HG03045 (cell line): Measurements from ENCODE around the gene SNRNP200.

ENCODE experiments used
- ATAC-seq: cut with Tn5 transposase; IDR thresholded peaks from one replicate; pipeline ENCODE4 v1.9.1; 2021; ENCODE audit warnings: mild to moderate bottlenecking, moderate library complexity; ENCODE audit not compliant: unreplicated experiment

SNRNP200 gene

GRCh38 chr2:96253006-96253405 is 52.3 kb downstream of the SNRNP200 start:
- no peak for ATAC-seq

DNA sequence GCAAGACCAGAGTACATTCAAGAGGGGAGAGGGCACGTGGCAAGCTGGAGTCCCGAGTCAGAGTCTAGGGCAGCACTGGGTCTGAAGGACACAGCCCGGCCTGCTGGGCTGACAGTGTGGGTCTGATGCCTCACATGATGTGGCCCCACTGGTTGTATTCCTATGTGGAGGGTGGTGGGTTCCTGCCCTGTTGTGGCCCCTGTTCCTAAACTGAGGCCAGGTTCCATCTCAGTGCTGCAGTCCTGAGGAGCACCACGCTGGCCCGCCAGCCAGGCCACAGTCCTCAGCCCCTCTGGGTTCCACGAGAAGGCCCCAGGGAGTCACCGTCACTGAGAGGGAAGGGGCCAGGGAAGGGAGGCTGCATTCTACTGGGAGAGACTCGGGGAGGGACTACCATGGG is 52.8 kb downstream of the SNRNP200 start:
- no peak for ATAC-seq

DNA sequence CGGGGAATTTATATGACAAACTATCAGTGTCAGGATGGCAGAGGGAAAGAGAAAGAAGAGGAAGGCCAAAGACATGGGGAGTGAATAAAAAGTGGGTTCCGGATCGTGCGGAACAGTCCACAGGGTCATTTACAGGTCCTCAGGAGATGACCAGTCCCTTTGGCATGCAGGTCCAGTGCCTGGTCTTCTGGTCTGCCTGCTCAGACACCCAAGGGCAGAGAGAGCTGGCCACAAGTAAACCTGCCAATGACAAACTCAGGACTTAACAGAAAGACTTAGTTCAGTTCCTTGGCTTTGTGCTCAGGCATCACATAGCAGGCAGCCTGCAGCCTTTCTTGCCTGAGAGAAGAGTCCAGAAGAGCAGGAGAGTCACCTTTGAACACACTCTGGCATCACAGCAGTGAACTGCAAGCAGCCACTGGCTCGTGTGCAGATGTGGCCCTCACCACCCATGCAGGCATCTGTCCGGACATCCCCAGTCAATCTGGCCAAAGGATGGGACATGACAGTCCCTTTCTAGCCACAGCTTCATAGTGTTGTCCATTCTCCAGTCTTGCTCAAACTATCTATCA is 53.5 kb downstream of the SNRNP200 start:
- no peak for ATAC-seq

DNA sequence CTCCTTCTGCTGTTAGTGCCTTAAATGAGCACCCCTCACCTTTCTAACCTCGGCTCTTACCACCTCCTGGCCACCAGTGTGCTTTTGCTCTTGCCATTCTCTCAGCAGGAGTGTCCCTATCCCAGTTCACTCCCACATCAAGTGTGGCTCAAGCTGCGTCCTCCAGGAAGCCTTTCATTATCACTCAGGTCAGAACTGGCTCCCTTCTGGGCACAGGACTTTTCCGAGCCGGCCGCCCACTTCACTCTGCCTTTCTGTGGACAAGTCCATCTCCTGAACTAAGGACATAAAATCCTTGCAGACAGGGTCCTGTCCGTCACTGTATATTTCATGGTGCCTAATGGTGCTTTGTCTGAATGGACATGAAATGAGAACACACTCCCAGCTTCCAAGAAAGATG is 55.2 kb downstream of the SNRNP200 start:
- no peak for ATAC-seq

GRCh38 chr2:96249654-96250053 is 55.7 kb downstream of the SNRNP200 start:
- ATAC-seq, result no peak

GRCh38 chr2:96248624-96249023 is 56.7 kb downstream of the SNRNP200 start:
- no peak for ATAC-seq

GRCh38 chr2:96247896-96248295 is 57.5 kb downstream of the SNRNP200 start:
- no peak for ATAC-seq

- ATAC-seq, result no peak
Observed at GRCh38 chr2:96247009-96247408, 58.3 kb downstream of the SNRNP200 start.

- no peak for ATAC-seq
Observed at GRCh38 chr2:96245609-96246390, 59.5 kb downstream of the SNRNP200 start.

DNA sequence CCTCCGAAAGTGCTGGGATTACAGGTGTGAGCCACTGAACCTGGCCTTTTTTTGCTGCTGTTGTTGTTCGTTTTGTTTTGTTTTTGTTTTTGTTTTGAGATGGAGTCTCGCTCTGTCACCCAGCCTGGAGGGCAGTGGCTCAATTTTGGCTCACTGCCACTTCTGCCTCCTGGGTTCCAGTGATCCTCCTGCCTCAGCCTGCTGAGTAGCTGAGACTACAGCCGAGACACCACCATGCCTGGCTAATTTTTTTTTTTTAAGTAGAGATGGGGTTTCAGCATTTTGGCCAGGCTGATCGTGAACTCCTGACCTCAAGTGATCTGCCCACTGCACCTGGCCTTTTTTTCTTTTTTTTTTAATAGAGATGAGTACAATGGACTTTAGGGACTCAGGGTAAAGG is 61.5 kb downstream of the SNRNP200 start:
- ATAC-seq, result no peak

GRCh38 chr2:96241900-96242611 is 63.3 kb downstream of the SNRNP200 start:
- ATAC-seq, result peak; percentile 61

DNA sequence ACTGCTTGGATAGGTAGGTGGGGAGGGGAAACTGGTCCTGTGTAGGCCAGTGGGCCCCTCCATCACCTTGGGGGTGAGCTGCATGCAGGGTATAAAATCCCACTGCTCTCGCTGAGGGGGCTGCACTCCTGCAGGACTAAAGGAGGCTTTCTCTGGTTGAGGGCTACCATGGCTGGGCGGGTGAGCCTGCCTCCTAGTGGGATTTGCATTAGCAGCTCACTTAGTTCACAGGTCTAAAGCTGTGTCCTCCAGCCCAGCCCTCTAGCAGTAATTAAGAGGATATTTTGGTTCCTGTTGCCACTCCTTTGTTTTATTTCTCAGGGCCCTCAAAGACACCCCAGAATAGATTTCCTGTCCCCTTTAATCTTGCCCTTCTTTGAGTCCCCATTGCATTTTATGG is 64.1 kb downstream of the SNRNP200 start:
- ATAC-seq, result no peak

GRCh38 chr2:96240341-96241038 is 64.9 kb downstream of the SNRNP200 start:
- ATAC-seq, result no peak

DNA sequence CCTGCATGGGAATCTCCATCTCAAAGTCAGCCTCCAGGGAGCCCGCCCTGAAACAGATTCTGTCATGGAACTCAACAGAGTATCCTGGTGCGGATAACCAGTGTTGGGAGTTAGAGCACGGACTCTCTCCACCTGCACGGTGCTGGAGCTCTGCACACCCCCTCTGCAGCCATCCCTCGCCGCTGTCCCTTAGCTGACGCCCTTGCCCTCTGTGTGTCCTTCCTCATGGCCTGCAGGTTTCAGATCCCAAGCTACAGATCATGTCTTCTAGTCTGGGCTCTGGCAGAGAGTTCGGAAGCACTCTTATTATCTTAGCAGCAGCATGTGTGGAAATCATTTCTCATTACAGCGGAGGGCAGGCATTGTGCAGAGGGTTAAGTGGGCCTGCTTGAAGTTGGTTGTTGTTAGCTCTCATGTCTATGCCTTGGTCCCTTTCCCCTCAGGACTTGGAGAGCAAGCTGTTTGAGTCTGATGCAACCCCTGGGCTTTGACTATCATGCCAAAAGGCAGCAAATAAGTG is 65.5 kb downstream of the SNRNP200 start:
- no peak for ATAC-seq

DNA sequence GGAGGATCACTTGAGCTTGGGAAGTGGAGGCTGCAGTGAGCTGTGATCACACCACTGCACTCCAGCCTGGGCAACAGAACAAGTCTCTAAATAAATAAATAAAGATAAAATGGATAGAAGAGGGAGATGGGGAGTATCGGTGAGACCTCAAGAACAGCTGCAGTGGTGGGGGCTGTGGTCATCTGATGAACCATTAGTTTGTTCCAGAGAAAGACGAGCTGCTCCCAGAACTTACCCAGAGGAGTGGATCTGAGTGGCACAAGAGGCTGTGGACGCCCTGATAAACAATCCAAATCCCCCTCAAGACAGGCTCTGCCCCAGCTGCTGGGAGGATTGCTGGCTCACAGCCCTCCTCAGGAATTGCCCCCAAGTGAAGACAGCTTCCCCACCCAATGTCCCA is 66.3 kb downstream of the SNRNP200 start:
- no peak for ATAC-seq

DNA sequence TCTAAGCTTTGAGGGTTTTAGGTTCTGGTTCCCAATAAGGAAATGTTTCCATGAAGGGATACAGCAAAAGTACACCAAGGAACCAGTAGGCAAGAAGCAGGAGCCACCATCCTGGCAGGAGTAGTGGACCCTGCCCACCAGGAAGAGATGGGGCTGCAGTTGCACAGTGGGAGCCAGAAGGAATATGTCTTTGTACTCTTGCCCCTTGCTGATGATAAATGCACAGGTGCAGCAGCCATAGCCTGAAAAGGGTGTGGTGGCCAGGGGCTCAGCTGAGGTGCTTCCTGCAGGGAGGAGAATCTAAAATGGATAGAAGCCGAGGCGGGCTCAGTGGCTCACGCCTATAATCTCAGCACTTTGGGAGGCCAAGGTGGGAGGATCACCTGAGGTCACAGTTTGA is 67.1 kb downstream of the SNRNP200 start:
- ATAC-seq, result no peak

- no peak for ATAC-seq
Observed at GRCh38 chr2:96236882-96237281, 68.5 kb downstream of the SNRNP200 start.

- ATAC-seq, result peak; percentile 81
Observed at GRCh38 chr2:96233880-96234316, 71.4 kb downstream of the SNRNP200 start.

GRCh38 chr2:96233436-96233835 is 71.9 kb downstream of the SNRNP200 start:
- ATAC-seq, result no peak

DNA sequence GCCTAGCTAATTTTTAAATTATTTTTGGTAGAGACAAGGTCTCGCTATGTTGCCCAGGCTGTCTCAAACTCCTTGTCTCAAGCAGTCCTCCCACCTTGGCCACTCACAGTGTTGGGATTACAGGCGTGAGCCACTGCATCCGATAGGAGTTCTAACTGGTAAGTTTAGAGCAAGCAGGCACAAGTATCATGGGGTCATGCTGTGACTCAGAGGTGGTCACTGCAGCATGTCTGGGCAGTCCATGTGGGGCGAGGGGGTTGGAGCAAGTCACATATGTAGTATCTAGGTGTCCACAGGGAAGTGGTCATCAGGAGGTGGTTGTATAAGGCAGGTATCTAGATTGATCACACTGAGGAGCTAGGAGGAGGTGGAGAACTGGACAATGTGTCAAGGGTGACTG is 74.0 kb downstream of the SNRNP200 start:
- ATAC-seq, result no peak

GRCh38 chr2:96225016-96225533 is 80.3 kb downstream of the SNRNP200 start:
- peak; percentile 57 for ATAC-seq
